HL-60 (cell line): Measurements from ENCODE around the gene KNOP1.

ENCODE experiments used
- DNase-seq, 2 experiments: peaks; one replicate each; pipeline ENCODE4 v3.0.0-alpha.2; 2010 to 2020; ENCODE audit warnings: low read depth in 1 of 2, low spot score in 1 of 2
- H3K27ac ChIP-seq: fragments of 250-450 bp; sonication (Bioruptor Pico); replicated peaks from 2 replicates; pipeline ENCODE4 v1.5.1; 2020; ENCODE audit warnings: mild to moderate bottlenecking, moderate library complexity
- H3K27me3 ChIP-seq: fragments of 250-450 bp; sonication (Bioruptor Pico); 2 replicates; pipeline ENCODE4 v1.5.1; 2021; ENCODE audit warnings: mild to moderate bottlenecking, moderate library complexity; ENCODE audit not compliant: insufficient read depth, poor library complexity, severe bottlenecking
- H3K4me3 ChIP-seq: replicated peaks from 2 replicates; pipeline ENCODE4 v1.5.1; 2011; ENCODE audit warnings: mild to moderate bottlenecking, control low read depth, low read length; ENCODE audit not compliant: insufficient read depth
- GABPA ChIP-seq: IDR thresholded peaks from 2 replicates; pipeline ENCODE4 v1.6.1; 2012; ENCODE audit warnings: low read depth
- POLR2AphosphoS5 ChIP-seq: IDR thresholded peaks from 2 replicates; pipeline ENCODE4 v1.6.1; 2012; ENCODE audit warnings: low read depth
- SPI1 ChIP-seq: IDR thresholded peaks from 2 replicates; pipeline ENCODE4 v1.6.1; 2012; ENCODE audit warnings: low read depth, mild to moderate bottlenecking, borderline replicate concordance
- TF ChIP-seq, protein P1 (sequence below): IDR thresholded peaks from 2 replicates; pipeline ENCODE4 v1.6.1; 2012; ENCODE audit warnings: low read depth; ENCODE audit not compliant: insufficient replicate concordance
- TF ChIP-seq, protein P2 (sequence below): IDR thresholded peaks from one replicate; pipeline ENCODE4 v1.5.1; 2011; ENCODE audit warnings: low read length, control low read depth, inconsistent platforms; ENCODE audit not compliant: insufficient read depth

KNOP1 gene

DNA sequence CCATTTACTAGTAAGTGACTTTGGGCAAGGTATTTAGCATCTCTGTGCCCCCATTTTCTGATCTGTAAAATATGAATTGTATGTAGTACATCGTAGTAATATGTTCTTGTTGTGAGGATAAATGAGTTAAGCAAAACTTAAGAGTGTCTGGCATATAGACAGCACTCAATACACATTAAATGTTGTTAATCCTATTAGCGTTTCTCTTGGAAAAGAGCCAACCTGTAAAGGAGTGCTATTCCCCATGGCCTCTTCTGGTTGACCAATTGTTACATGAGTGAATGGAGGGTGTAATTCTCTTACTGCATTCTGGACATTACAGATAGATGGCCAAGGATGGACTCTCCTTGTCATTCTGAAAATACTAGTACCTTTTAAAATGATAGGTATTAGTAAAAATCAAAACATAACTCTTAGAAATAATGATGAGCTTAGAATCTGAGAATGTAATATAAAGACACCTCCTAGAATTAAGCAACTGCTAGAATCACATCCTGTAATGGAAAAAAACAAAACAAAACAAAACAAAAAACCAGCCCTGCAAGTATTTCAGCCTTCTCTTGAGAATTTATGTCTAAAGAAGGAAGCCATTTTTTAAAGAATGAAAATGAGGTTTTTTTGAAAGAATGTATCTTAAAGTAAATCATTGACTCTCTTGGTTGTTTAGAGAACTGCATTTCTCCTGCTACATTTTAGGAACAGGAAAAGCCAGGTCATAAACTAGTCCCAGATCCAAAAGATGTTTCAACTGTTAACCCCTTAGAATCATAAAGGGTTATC lies 30.6 kb upstream of the KNOP1 start:
- Histone ChIP-seq H3K27me3 (no peaks in the 10 kb centered on the region), H3K4me3 (no peak overlapping the region), H3K27ac (no peak overlapping the region)
- no peak for DNase-seq
- TF ChIP-seq, protein P1, sequence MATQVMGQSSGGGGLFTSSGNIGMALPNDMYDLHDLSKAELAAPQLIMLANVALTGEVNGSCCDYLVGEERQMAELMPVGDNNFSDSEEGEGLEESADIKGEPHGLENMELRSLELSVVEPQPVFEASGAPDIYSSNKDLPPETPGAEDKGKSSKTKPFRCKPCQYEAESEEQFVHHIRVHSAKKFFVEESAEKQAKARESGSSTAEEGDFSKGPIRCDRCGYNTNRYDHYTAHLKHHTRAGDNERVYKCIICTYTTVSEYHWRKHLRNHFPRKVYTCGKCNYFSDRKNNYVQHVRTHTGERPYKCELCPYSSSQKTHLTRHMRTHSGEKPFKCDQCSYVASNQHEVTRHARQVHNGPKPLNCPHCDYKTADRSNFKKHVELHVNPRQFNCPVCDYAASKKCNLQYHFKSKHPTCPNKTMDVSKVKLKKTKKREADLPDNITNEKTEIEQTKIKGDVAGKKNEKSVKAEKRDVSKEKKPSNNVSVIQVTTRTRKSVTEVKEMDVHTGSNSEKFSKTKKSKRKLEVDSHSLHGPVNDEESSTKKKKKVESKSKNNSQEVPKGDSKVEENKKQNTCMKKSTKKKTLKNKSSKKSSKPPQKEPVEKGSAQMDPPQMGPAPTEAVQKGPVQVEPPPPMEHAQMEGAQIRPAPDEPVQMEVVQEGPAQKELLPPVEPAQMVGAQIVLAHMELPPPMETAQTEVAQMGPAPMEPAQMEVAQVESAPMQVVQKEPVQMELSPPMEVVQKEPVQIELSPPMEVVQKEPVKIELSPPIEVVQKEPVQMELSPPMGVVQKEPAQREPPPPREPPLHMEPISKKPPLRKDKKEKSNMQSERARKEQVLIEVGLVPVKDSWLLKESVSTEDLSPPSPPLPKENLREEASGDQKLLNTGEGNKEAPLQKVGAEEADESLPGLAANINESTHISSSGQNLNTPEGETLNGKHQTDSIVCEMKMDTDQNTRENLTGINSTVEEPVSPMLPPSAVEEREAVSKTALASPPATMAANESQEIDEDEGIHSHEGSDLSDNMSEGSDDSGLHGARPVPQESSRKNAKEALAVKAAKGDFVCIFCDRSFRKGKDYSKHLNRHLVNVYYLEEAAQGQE = no peak
- TF ChIP-seq POLR2AphosphoS5 (no peak), GABPA (no peak), SPI1 (no peak)
- TF ChIP-seq, protein P2, sequence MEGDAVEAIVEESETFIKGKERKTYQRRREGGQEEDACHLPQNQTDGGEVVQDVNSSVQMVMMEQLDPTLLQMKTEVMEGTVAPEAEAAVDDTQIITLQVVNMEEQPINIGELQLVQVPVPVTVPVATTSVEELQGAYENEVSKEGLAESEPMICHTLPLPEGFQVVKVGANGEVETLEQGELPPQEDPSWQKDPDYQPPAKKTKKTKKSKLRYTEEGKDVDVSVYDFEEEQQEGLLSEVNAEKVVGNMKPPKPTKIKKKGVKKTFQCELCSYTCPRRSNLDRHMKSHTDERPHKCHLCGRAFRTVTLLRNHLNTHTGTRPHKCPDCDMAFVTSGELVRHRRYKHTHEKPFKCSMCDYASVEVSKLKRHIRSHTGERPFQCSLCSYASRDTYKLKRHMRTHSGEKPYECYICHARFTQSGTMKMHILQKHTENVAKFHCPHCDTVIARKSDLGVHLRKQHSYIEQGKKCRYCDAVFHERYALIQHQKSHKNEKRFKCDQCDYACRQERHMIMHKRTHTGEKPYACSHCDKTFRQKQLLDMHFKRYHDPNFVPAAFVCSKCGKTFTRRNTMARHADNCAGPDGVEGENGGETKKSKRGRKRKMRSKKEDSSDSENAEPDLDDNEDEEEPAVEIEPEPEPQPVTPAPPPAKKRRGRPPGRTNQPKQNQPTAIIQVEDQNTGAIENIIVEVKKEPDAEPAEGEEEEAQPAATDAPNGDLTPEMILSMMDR = no peak

DNA sequence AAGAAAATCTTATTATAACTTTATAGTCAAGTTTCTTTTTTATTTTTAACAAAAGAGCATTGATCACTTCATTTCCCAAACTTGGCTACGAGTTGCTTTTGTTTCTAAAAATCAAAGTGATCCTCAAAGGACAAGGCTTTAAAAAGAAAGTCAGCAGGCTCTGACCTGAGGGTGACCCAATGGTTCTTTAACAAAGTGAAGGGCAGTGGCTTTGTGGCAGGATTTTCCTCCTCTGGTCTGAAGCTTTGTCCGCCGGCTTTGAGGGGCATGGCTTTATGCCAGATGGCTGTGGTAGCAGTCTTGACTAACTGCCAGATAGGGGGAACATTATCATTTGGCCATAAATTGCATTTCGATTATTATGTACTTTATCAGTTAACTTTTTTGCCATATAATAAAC lies 28.5 kb upstream of the KNOP1 start:
- Histone ChIP-seq H3K4me3 (no peak overlapping the region), H3K27me3 (no peaks in the 10 kb centered on the region), H3K27ac (no peak overlapping the region)
- DNase-seq = no peak
- TF ChIP-seq GABPA = no peak
- TF ChIP-seq POLR2AphosphoS5 = no peak
- no peak for TF ChIP-seq SPI1
- TF ChIP-seq, protein P1 = no peak
- TF ChIP-seq, protein P2 = no peak

DNA sequence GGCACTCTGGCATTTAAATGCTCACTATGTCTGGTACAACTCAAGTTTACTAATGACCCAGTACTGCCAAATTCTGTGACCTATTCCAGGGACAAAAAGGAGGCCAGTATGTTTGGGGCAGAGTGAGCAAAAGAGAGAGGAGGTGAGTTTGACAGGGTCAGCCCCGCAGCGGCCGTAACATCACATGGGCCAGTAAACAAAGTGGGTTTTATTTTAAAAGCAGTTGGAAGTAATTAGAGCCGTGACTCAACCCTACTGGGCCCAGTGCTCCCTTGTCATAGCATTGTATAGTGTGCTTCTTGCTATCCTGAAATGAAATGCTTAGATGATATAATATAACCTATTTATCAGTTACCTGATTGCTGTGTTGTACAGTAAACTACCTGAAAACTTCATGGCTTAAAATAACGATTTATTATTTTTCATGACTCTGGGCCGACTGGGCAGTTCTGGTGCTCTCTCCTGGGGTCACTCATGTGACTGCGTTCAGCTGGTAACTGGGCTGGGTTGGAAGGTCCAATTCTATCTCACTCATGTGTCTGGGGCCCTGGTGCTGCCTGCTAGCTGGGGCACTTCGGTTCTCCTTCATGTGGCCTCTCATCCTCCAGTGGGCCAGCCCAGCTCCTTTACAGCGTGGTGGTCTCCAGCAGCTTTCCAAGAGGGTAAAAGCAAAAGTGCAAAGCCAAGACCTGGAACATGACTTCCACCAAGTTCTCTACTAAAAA lies 27.4 kb upstream of the KNOP1 start:
- Histone ChIP-seq H3K27me3 (no peaks in the 10 kb centered on the region), H3K27ac (no peak overlapping the region), H3K4me3 (no peak overlapping the region)
- no peak for DNase-seq
- TF ChIP-seq GABPA (no peak), POLR2AphosphoS5 (no peak), SPI1 (no peak)
- TF ChIP-seq, protein P2 = no peak
- TF ChIP-seq, protein P1 = no peak
